Type B pancreatic cell (in vitro differentiated cells): ENCODE measurements around the gene ANKRD65. TPM values are rescaled to one million over a fixed set of nuclear protein-coding genes. Genes with fewer than 3 reads are reported as not detected.

ENCODE experiments used
- DNase-seq: peaks from one replicate; pipeline ENCODE4 v3.0.0; 2021; ENCODE audit warnings: mixed read lengths; ENCODE audit not compliant: unreplicated experiment; ENCODE audit errors: extremely low spot score
- H3K27ac Mint-ChIP-seq: 2 replicates; pipeline ENCODE4 v1.8.0; 2021; ENCODE audit warnings: mild to moderate bottlenecking, mixed read lengths
- H3K27me3 Mint-ChIP-seq: 2 replicates; pipeline ENCODE4 v1.8.0; 2021; ENCODE audit warnings: mixed read lengths
- H3K36me3 Mint-ChIP-seq: 2 replicates; pipeline ENCODE4 v1.8.0; 2021; ENCODE audit warnings: mixed read lengths
- H3K4me1 Mint-ChIP-seq: one replicate; pipeline ENCODE4 v1.8.0; 2021; ENCODE audit warnings: mixed read lengths; ENCODE audit not compliant: unreplicated experiment
- H3K4me3 Mint-ChIP-seq: 2 replicates; pipeline ENCODE4 v1.8.0; 2021; ENCODE audit warnings: mild to moderate bottlenecking, mixed read lengths
- H3K9me3 Mint-ChIP-seq: 2 replicates; pipeline ENCODE4 v1.8.0; 2021; ENCODE audit warnings: mixed read lengths
- total RNA-seq: library from RNA; stranded (reverse); gene quantifications from 2 replicates; pipeline ENCODE4 v1.2.1, GENCODE V29; 2021; ENCODE audit warnings: low replicate concordance
- TF ChIP-seq, protein P1 (sequence below): fragments of 200-600 bp; sonication (generic); conservative IDR thresholded peaks from 2 replicates; pipeline ENCODE4 v1.5.0; 2021; ENCODE audit warnings: antibody characterized with exemption, mild to moderate bottlenecking

Gene ANKRD65
- total RNA-seq, 1 donor from 2014 or later = 7.6 TPM

DNA sequence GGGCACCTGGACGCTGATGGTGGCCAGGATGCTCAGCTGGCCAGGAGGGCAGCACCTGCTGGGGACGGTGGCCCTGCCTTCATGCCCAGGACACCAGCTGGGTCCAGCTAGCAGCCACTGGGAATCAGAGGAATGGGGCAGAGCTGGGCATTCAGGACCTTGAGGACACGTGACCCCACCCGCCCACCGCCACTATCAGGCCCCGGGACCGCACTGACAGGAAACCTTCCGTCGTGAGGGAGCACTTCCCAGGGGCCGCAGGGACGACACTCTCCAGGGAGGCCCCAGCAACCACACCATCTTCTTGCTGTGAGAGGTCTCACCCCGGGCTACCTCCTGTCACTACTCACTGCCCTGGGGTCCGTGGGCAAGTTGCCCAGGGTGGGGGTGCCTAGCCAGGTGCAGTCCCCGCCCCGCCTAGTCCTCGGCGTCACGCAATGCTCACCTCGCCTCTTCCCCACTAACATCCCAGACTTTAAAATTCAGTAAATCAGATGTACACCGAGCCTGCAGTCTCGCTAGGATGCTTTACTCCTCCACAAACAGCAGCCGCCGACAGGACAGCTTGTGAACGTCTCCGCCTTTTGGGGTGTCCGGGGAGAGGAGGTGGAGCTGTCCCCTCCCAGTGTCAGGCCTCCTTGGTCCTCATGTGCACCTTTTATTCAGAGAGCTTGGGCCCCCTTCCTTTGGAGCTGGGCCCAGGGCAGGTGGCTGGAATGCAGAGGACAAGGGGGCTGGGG is 19.4 kb upstream of the ANKRD65 start:
- no peak for DNase-seq
- H3K9me3 Mint-ChIP-seq = no peaks in the 10 kb centered on the region
- no peaks in the 10 kb centered on the region for H3K36me3 Mint-ChIP-seq
- no peaks in the 10 kb centered on the region for H3K27me3 Mint-ChIP-seq
- H3K4me1 Mint-ChIP-seq = peaks cover 5% of the 10 kb centered on the region
- no peak overlapping the region for H3K4me3 Mint-ChIP-seq
- TF ChIP-seq, protein P1, sequence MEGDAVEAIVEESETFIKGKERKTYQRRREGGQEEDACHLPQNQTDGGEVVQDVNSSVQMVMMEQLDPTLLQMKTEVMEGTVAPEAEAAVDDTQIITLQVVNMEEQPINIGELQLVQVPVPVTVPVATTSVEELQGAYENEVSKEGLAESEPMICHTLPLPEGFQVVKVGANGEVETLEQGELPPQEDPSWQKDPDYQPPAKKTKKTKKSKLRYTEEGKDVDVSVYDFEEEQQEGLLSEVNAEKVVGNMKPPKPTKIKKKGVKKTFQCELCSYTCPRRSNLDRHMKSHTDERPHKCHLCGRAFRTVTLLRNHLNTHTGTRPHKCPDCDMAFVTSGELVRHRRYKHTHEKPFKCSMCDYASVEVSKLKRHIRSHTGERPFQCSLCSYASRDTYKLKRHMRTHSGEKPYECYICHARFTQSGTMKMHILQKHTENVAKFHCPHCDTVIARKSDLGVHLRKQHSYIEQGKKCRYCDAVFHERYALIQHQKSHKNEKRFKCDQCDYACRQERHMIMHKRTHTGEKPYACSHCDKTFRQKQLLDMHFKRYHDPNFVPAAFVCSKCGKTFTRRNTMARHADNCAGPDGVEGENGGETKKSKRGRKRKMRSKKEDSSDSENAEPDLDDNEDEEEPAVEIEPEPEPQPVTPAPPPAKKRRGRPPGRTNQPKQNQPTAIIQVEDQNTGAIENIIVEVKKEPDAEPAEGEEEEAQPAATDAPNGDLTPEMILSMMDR = no peak
- H3K27ac Mint-ChIP-seq = peak overlapping the region; percentile 64

GRCh38 chr1:1439546-1440261 is 18.6 kb upstream of the ANKRD65 start:
- no peak overlapping the region for H3K4me3 Mint-ChIP-seq
- TF ChIP-seq, protein P1 = no peak
- DNase-seq = no peak
- H3K4me1 Mint-ChIP-seq = peaks cover 5% of the 10 kb centered on the region
- H3K9me3 Mint-ChIP-seq = no peaks in the 10 kb centered on the region
- H3K36me3 Mint-ChIP-seq = no peaks in the 10 kb centered on the region
- H3K27ac Mint-ChIP-seq = no peak overlapping the region
- no peaks in the 10 kb centered on the region for H3K27me3 Mint-ChIP-seq

DNA sequence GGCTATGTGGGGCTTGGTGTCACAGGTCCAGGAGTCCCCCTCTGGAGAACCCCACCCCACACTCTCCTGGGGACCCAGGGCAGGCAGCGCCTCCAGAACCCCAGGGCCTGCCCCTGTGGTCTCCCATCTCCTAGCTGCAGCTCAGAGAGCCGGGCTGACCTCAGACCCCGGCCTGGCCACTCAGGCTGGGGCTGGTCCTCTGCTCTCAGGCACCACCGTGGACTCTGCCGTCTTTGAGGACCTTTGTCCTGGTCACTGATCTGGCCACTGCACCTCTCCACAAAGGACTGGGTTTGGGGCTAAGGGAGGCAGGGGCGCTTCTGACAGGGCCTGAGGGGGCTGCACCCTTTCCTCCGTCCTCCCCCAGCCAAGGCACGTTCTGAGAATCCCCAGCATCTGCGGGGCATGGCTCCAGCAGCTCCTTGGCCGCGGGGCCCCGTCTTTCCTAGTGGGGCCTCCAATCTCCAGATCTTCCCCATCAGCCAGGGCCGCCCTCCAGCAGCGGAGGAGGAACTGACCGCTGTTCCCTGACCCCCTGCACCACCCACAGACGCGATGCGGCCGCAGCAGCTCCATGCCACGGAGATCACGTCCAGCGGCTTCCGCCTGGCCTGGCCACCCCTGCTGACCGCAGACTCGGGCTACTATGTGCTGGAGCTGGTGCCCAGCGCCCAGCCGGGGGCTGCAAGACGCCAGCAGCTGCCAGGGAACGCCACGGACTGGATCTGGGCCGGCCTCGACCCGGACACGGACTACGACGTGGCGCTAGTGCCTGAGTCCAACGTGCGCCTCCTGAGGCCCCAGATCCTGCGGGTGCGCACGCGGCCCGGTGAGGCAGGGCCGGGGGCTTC is 17.7 kb upstream of the ANKRD65 start:
- Mint-ChIP-seq H3K4me3 (no peak overlapping the region), H3K4me1 (peaks cover 5% of the 10 kb centered on the region), H3K9me3 (no peaks in the 10 kb centered on the region), H3K27me3 (no peaks in the 10 kb centered on the region), H3K36me3 (no peaks in the 10 kb centered on the region), H3K27ac (no peak overlapping the region)
- TF ChIP-seq, protein P1 = no peak
- DNase-seq = no peak

DNA sequence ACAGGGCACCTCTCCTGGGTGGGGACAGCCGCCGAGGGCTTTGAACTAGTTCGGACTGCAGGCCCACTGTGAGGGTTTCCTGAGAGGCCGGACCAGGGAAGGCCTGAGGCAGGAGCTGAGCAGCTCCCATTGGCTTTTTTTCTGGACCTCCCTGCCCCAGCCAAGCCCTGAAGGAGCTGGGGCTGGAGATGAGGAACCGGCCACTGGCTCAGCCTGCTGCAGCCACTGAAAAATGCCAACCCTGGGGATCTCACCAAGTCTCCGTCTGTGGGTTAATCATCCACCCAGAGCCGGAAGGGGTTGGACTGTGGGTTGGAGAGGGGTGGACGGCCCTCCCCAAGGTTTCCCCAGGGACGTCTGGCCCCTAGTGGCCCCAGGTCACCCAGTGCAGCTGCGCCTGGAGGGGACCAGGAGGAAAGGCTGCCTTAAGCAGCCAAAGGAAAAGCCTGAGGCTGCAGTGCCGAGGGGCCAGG is 16.9 kb upstream of the ANKRD65 start:
- Mint-ChIP-seq H3K36me3 (no peaks in the 10 kb centered on the region), H3K4me3 (no peak overlapping the region), H3K9me3 (no peaks in the 10 kb centered on the region), H3K27ac (no peak overlapping the region), H3K4me1 (peaks cover 5% of the 10 kb centered on the region), H3K27me3 (no peaks in the 10 kb centered on the region)
- TF ChIP-seq, protein P1 = no peak
- no peak for DNase-seq

- peaks cover 5% of the 10 kb centered on the region for H3K4me1 Mint-ChIP-seq
- H3K27me3 Mint-ChIP-seq = no peaks in the 10 kb centered on the region
- H3K9me3 Mint-ChIP-seq = no peaks in the 10 kb centered on the region
- no peak for DNase-seq
- no peaks in the 10 kb centered on the region for H3K36me3 Mint-ChIP-seq
- TF ChIP-seq, protein P1 = no peak
- no peak overlapping the region for H3K27ac Mint-ChIP-seq
- no peak overlapping the region for H3K4me3 Mint-ChIP-seq
Observed at GRCh38 chr1:1437033-1437903, 16.2 kb upstream of the ANKRD65 start.
